CD4-positive, alpha-beta memory T cell (primary cell): ENCODE results near the gene MYOD1. TPM values are rescaled to one million over a fixed set of nuclear protein-coding genes. Genes with fewer than 3 reads are reported as not detected.

Source experiments
- CTCF ChIA-PET: fragments of 350-600 bp; sonication (Branson Sonifier 250); formaldehyde crosslinking; loops from one replicate; lab custom pipeline; 2021; ENCODE audit warnings: inconsistent platforms; ENCODE audit not compliant: partially characterized antibody; lab: Charles Lee
- POLR2A ChIA-PET: fragments of 350-600 bp; sonication (Branson Sonifier 250); formaldehyde crosslinking; loops from one replicate; lab custom pipeline; 2021; ENCODE audit not compliant: partially characterized antibody; lab: Charles Lee
- DNase-seq, 5 donors: peaks; one replicate each; pipeline versions ENCODE4 v3.0.0 to v3.0.0-alpha.2; 2020 to 2022; ENCODE audit warnings: mixed read lengths in 1 of 5
- H3K27ac ChIP-seq: one replicate; pipeline ENCODE4 v1.7.0; 2013; ENCODE audit warnings: low read depth, low read length
- H3K27me3 ChIP-seq: 2 replicates; pipeline ENCODE4 v1.7.0; 2013; ENCODE audit warnings: mild to moderate bottlenecking, low read length, moderate library complexity; ENCODE audit not compliant: insufficient read depth
- H3K36me3 ChIP-seq: 2 replicates; pipeline ENCODE4 v1.7.0; 2013; ENCODE audit warnings: mild to moderate bottlenecking, low read length, moderate library complexity; ENCODE audit not compliant: insufficient read depth
- H3K4me1 ChIP-seq: 2 replicates; pipeline ENCODE4 v1.7.0; 2013; ENCODE audit warnings: mild to moderate bottlenecking, low read length, moderate library complexity; ENCODE audit not compliant: insufficient read depth
- H3K4me3 ChIP-seq, 2 donors: one replicate each; pipeline ENCODE4 v1.7.0; 2013; ENCODE audit warnings: low read length in 2 of 2, mild to moderate bottlenecking in 1 of 2
- H3K9me3 ChIP-seq, 2 donors: one replicate each; pipeline ENCODE4 v1.7.0; 2013; ENCODE audit warnings: low read length in 2 of 2, control low read depth in 1 of 2; ENCODE audit not compliant: control insufficient read depth in 1 of 2
- H3K27ac Mint-ChIP-seq, 7 donors: one replicate each; pipeline ENCODE4 v1.8.0; 2020 to 2021; ENCODE audit warnings: mixed read lengths in 7 of 7, mild to moderate bottlenecking in 6 of 7, inconsistent platforms in 3 of 7, moderate library complexity in 3 of 7
- H3K27me3 Mint-ChIP-seq, 2 donors: one replicate each; pipeline ENCODE4 v1.8.0; 2020 to 2021; ENCODE audit warnings: mixed read lengths in 2 of 2
- H3K36me3 Mint-ChIP-seq, 2 donors: one replicate each; pipeline ENCODE4 v1.8.0; 2020 to 2021; ENCODE audit warnings: mixed read lengths in 2 of 2, inconsistent platforms in 1 of 2, mild to moderate bottlenecking in 1 of 2
- H3K4me1 Mint-ChIP-seq, 4 donors: one replicate each; pipeline ENCODE4 v1.8.0; 2020 to 2021; ENCODE audit warnings: mixed read lengths in 4 of 4, mild to moderate bottlenecking in 1 of 4
- H3K4me3 Mint-ChIP-seq, 8 donors: one replicate each; pipeline ENCODE4 v1.8.0; 2020 to 2021; ENCODE audit warnings: mixed read lengths in 8 of 8, mild to moderate bottlenecking in 7 of 8, moderate library complexity in 6 of 8, inconsistent platforms in 3 of 8
- H3K9me3 Mint-ChIP-seq, 8 donors: one replicate each; pipeline ENCODE4 v1.8.0; 2020 to 2021; ENCODE audit warnings: mixed read lengths in 8 of 8, mild to moderate bottlenecking in 5 of 8, inconsistent platforms in 3 of 8, moderate library complexity in 1 of 8
- intact Hi-C: fragments of 100-400 bp; cut with micrococcal nuclease; formaldehyde crosslinking; loops from one replicate; pipeline ENCODE4 v1.15.1; 2023
- polyA plus RNA-seq, 2 donors: library from polyadenylated mRNA; unstranded; fragments of 300-500 nt; fragmentation: Illumina TruSeq; gene quantifications; one replicate each; pipeline ENCODE4 v1.2.3, GENCODE V29; 2021
- total RNA-seq, 2 experiments: library from RNA; stranded (reverse); gene quantifications; one replicate each; pipeline ENCODE4 v1.2.3, GENCODE V29; 2021

Gene MYOD1
- total and polyA plus RNA-seq, 4 experiments from 2014 or later: not detected

DNA sequence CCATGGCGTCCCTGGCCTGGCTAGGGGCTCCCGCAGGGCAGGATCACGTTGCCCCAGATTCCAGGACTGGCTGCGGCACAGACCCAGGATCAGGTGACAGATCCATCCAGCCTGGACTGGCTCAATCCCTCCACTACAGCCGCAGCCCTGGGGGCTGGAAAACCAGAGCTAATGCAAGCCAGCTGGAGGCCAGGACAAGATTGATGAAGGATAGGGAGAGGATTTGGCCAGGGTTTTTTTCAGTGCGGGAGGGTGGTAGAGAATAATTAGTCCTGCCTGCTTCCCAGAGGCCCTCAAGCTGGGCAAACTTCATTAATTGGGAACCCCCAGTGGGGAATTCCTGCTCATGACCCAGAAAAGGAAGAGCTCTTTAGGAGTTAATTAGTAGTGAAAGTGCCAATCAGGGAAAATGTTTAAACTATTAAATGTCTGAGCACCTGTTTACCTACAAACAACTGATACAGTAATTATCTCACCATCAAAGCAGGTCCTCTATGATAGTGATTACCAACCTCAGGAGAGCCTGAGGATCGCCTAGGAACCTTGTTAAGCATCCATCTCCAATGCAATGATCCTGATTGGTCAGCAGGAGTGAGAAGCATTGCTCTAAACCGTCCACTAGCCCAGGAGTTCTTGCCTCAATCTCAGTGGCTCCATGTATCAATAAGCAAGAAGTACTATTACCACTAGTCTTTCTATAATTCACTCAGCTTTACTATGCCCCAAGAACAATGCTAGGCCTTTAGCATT, 33.0 kb upstream of the MYOD1 start:
- Histone ChIP-seq H3K27me3 (no peaks in the 10 kb centered on the region), H3K27ac (no peak overlapping the region), H3K9me3 (no peaks in the 10 kb centered on the region), H3K4me3 (no peak overlapping the region), H3K36me3 (no peaks in the 10 kb centered on the region), H3K4me1 (no peaks in the 10 kb centered on the region)
- Mint-ChIP-seq H3K27me3 (peaks cover 5 to 18% of the 10 kb centered on the region in 2 donors), H3K4me1 (no peaks in the 10 kb centered on the region), H3K36me3 (no peaks in the 10 kb centered on the region), H3K4me3 (no peak overlapping the region), H3K27ac (no peak overlapping the region), H3K9me3 (peaks cover 0 to 3% (median 0%) of the 10 kb centered on the region in 8 donors)
- no peak for DNase-seq
- intact Hi-C loops: no loop called here
- ChIA-PET POLR2A (no interaction called here), CTCF (no interaction called here)

GRCh38 chr11:17687946-17688670, 31.3 kb upstream of the MYOD1 start:
- intact Hi-C loops: no loop called here

GRCh38 chr11:17691550-17691949, 27.8 kb upstream of the MYOD1 start:
- H3K9me3 ChIP-seq: no peaks in the 10 kb centered on the region
- H3K27ac Mint-ChIP-seq: no peak overlapping the region
- no peaks in the 10 kb centered on the region for H3K36me3 ChIP-seq
- H3K9me3 Mint-ChIP-seq: no peaks in the 10 kb centered on the region
- no peaks in the 10 kb centered on the region for H3K4me1 ChIP-seq
- DNase-seq: no peak
- intact Hi-C loops: no loop called here
- no peak overlapping the region for H3K4me3 Mint-ChIP-seq
- no peak overlapping the region for H3K27ac ChIP-seq
- POLR2A ChIA-PET: no interaction called here
- H3K36me3 Mint-ChIP-seq: peaks cover 0 to 2% of the 10 kb centered on the region in 2 donors
- CTCF ChIA-PET: no interaction called here
- H3K4me3 ChIP-seq: no peak overlapping the region
- H3K27me3 Mint-ChIP-seq: peaks cover 13 to 30% of the 10 kb centered on the region in 2 donors
- no peaks in the 10 kb centered on the region for H3K4me1 Mint-ChIP-seq
- H3K27me3 ChIP-seq: peaks cover 6% of the 10 kb centered on the region

More at GRCh38 chr11:17687946-17688670, 31.3 kb upstream of the MYOD1 start:
- peaks cover 0 to 3% (median 0%) of the 10 kb centered on the region in 8 donors for H3K9me3 Mint-ChIP-seq
- no peak overlapping the region for H3K27ac Mint-ChIP-seq
- H3K27me3 Mint-ChIP-seq: peaks cover 7 to 16% of the 10 kb centered on the region in 2 donors
- no peaks in the 10 kb centered on the region for H3K4me1 Mint-ChIP-seq
- Histone ChIP-seq H3K36me3 (no peaks in the 10 kb centered on the region), H3K9me3 (no peaks in the 10 kb centered on the region), H3K4me3 (no peak overlapping the region), H3K27me3 (peaks cover 3% of the 10 kb centered on the region), H3K4me1 (no peaks in the 10 kb centered on the region), H3K27ac (no peak overlapping the region)
- POLR2A ChIA-PET: no interaction called here
- CTCF ChIA-PET: no interaction called here
- no peaks in the 10 kb centered on the region for H3K36me3 Mint-ChIP-seq
- no peak for DNase-seq
- no peak overlapping the region for H3K4me3 Mint-ChIP-seq

GRCh38 chr11:17691976-17692375, 27.4 kb upstream of the MYOD1 start:
- no peaks in the 10 kb centered on the region for H3K4me1 Mint-ChIP-seq
- H3K9me3 Mint-ChIP-seq: no peaks in the 10 kb centered on the region
- intact Hi-C loops: no loop called here

DNA sequence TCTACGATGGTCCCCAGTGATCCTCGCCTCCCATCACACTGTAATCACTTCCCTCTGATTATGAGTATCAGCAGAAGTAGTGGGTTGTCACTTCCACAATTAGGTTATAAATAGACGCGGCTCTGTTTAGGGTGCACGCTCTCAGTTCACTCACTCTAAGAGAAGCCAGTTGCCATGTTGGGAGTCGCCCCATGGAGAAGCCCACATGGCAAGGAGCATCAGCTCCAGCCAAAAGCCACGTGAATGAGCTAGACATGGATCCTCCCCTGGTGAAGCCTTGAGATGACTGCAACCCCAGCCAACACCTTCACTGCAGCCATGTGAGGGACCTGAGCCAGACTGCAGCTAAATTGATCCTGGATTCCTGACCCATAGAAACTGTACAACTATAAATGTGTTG, 26.4 kb upstream of the MYOD1 start:
- H3K36me3 ChIP-seq: no peaks in the 10 kb centered on the region
- H3K4me1 ChIP-seq: no peaks in the 10 kb centered on the region
- peaks cover 18 to 31% of the 10 kb centered on the region in 2 donors for H3K27me3 Mint-ChIP-seq
- no peak overlapping the region for H3K4me3 Mint-ChIP-seq
- H3K27ac ChIP-seq: no peak overlapping the region
- no peaks in the 10 kb centered on the region for H3K9me3 ChIP-seq
- H3K27ac Mint-ChIP-seq: no peak overlapping the region
- no peak for DNase-seq
- H3K9me3 Mint-ChIP-seq: peaks cover 0 to 1% (median 0%) of the 10 kb centered on the region in 8 donors
- no peaks in the 10 kb centered on the region for H3K4me1 Mint-ChIP-seq
- ChIA-PET POLR2A (no interaction called here), CTCF (no interaction called here)
- H3K36me3 Mint-ChIP-seq: peaks cover 0 to 2% of the 10 kb centered on the region in 2 donors
- no peak overlapping the region for H3K4me3 ChIP-seq
- intact Hi-C loops: no loop called here
- peaks cover 6% of the 10 kb centered on the region for H3K27me3 ChIP-seq

More at GRCh38 chr11:17691976-17692375, 27.4 kb upstream of the MYOD1 start:
- POLR2A ChIA-PET: no interaction called here
- Mint-ChIP-seq H3K4me3 (no peak overlapping the region), H3K27ac (no peak overlapping the region), H3K36me3 (peaks cover 0 to 2% of the 10 kb centered on the region in 2 donors), H3K27me3 (peaks cover 16 to 30% of the 10 kb centered on the region in 2 donors)
- CTCF ChIA-PET: no interaction called here
- DNase-seq: no peak
- Histone ChIP-seq H3K4me1 (no peaks in the 10 kb centered on the region), H3K9me3 (no peaks in the 10 kb centered on the region), H3K4me3 (no peak overlapping the region), H3K27me3 (peaks cover 6% of the 10 kb centered on the region), H3K36me3 (no peaks in the 10 kb centered on the region), H3K27ac (no peak overlapping the region)

DNA sequence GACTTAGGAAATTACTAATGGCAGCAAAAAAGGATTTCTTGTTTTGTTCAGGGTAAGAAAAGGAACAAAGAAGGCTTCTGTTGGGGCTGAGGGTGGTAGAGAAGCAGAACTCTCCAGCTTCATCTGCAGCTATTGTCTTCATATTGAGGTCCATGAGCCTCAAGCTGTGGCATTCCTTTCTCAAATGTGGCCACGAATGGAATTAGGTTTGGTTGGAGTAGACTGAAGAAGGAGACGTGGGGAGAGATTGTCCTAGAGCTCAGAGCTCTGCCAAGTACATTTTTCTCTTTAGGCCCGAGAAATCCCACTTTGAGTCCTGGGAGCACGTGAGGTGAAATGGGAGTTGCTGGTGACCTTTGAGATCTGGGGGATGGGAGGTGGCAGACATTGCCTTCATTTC, 25.8 kb upstream of the MYOD1 start:
- peaks cover 18 to 31% of the 10 kb centered on the region in 2 donors for H3K27me3 Mint-ChIP-seq
- no peak overlapping the region for H3K27ac Mint-ChIP-seq
- intact Hi-C loops: no loop called here
- Histone ChIP-seq H3K4me3 (no peak overlapping the region), H3K27ac (no peak overlapping the region), H3K4me1 (no peaks in the 10 kb centered on the region), H3K36me3 (no peaks in the 10 kb centered on the region), H3K27me3 (peaks cover 6% of the 10 kb centered on the region), H3K9me3 (no peaks in the 10 kb centered on the region)
- peaks cover 0 to 1% (median 0%) of the 10 kb centered on the region in 8 donors for H3K9me3 Mint-ChIP-seq
- no peaks in the 10 kb centered on the region for H3K4me1 Mint-ChIP-seq
- peaks cover 0 to 2% of the 10 kb centered on the region in 2 donors for H3K36me3 Mint-ChIP-seq
- CTCF ChIA-PET: no interaction called here
- POLR2A ChIA-PET: no interaction called here
- no peak for DNase-seq
- H3K4me3 Mint-ChIP-seq: no peak overlapping the region

DNA sequence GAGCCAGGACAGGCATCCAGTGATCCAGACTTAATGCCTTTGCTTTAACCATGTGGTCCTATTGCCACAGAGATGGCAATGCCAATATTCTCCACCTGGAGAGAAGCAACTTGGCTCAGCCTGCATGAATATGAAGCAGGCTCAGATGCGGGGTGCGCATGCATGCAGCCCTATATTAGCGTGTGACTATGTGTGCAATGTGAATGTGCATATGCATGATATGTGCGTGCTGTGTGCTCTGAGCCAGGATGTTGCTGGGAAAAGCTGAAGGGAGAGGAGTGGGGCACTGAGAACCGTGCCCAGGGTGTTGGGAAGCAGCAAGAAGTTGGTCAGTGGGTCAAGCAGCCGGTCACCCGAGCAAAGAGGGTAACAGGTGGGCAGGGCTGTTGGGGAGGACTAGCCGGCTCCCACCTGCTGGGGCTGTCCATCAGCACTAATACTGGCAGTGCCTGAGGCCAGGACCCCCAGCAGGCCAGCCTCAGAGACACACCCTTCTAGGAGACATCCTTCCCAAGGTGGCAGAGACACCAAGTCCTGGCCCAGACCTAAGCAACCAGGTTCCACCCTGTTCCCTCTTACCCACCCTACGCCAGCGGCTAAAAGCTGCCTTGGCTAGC, 24.8 kb upstream of the MYOD1 start:
- Mint-ChIP-seq H3K36me3 (peaks cover 0 to 2% of the 10 kb centered on the region in 2 donors), H3K4me1 (no peaks in the 10 kb centered on the region), H3K27ac (no peak overlapping the region), H3K4me3 (no peak overlapping the region), H3K27me3 (peaks cover 22 to 31% of the 10 kb centered on the region in 2 donors), H3K9me3 (peaks cover 0 to 1% (median 0%) of the 10 kb centered on the region in 8 donors)
- Histone ChIP-seq H3K36me3 (no peaks in the 10 kb centered on the region), H3K27ac (no peak overlapping the region), H3K9me3 (no peaks in the 10 kb centered on the region), H3K27me3 (peaks cover 6% of the 10 kb centered on the region), H3K4me3 (no peak overlapping the region), H3K4me1 (no peaks in the 10 kb centered on the region)
- CTCF ChIA-PET: interaction anchor here (1.4 kb wide), 1 partner anchor 36 kb away, joined by 3 read pairs; no protein-coding TSS in a partner anchor
- no peak for DNase-seq
- intact Hi-C loops: no loop called here
- POLR2A ChIA-PET: no interaction called here
